ENCODE data around the gene ZBTB8OS. TPM values are rescaled to one million over a fixed set of nuclear protein-coding genes. Genes with fewer than 3 reads are reported as not detected.
"Not testable (repeated sequence)": the region's sequence is repeated elsewhere in the genome, so short reads cannot be mapped to it uniquely, and the experiment has no call there.

ZBTB8OS gene
- total RNA-seq, 1 experiment from 2014 or later = 52.5 TPM

- Histone ChIP-seq H3K36me3 (ENCODE audit: control insufficient read depth, insufficient read depth, low read length) (no peaks in the 10 kb centered on the region), H3K27me3 (replicated peaks; ENCODE audit: control insufficient read depth, insufficient read depth, low read length) (no peaks in the 10 kb centered on the region), H3K9me3 (no peaks in the 10 kb centered on the region), H3K4me1 (no peaks in the 10 kb centered on the region), H3K4me3 (ENCODE audit: low read depth, low read length) (no peak overlapping the region)
- TF ChIP-seq CTCF (IDR thresholded peaks at IDR 0.05; ENCODE audit: insufficient read depth in 1 of 2, low read depth in 1 of 2, low read length in 1 of 2, severe bottlenecking in 1 of 2, unreplicated experiment in 1 of 2) = no peak
- ChIA-PET POLR2A (no interaction called here), CTCF (no interaction called here)
- Mint-ChIP-seq H3K4me1 (ENCODE audit: low read depth, unreplicated experiment) (peaks cover 6% of the 10 kb centered on the region), H3K27ac (ENCODE audit: unreplicated experiment) (no peak overlapping the region), H3K36me3 (ENCODE audit: insufficient read depth, unreplicated experiment) (peaks cover 51% of the 10 kb centered on the region), H3K27me3 (ENCODE audit: insufficient read depth, unreplicated experiment) (no peaks in the 10 kb centered on the region), H3K4me3 (ENCODE audit: unreplicated experiment) (no peak overlapping the region), H3K9me3 (ENCODE audit: unreplicated experiment) (no peaks in the 10 kb centered on the region)
- no peak for DNase-seq
- BruUV-seq (replicated peaks) = no TSS peak
- intact Hi-C loops (cut with micrococcal nuclease; ENCODE audit: unreplicated experiment) = no loop called here
Measured at GRCh38 chr1:32681999-32682398, 31.6 kb upstream of the ZBTB8OS start.

DNA sequence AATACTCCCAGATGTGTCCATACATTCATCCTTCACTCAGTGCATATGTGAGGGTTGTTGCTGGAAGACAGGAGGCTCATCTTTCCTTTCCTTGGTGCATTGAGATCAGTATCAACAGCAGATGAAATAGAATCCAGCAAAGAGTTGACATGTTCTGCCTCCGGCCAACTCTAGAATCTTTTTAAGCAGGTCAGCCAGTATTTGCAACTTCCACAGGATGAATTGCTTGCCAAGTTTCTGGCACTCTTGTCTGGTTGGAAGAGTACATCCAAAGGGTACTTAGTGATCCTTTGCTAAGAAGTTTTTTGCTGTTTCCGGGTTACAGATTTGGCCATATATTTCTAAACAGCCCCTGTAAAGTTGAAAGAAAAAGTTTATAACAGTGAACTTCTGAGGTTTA lies 31.2 kb upstream of the ZBTB8OS start:
- intact Hi-C loops (cut with micrococcal nuclease; ENCODE audit: unreplicated experiment) = no loop called here
- H3K27me3 Mint-ChIP-seq (ENCODE audit: insufficient read depth, unreplicated experiment) = no peaks in the 10 kb centered on the region
- Histone ChIP-seq H3K4me1 (no peaks in the 10 kb centered on the region), H3K27me3 (replicated peaks; ENCODE audit: control insufficient read depth, insufficient read depth, low read length) (no peaks in the 10 kb centered on the region), H3K9me3 (no peaks in the 10 kb centered on the region), H3K36me3 (ENCODE audit: control insufficient read depth, insufficient read depth, low read length) (no peaks in the 10 kb centered on the region), H3K4me3 (ENCODE audit: low read depth, low read length) (no peak overlapping the region)
- BruUV-seq (replicated peaks) = no TSS peak
- no peak overlapping the region for H3K4me3 Mint-ChIP-seq (ENCODE audit: unreplicated experiment)
- POLR2A ChIA-PET = no interaction called here
- H3K4me1 Mint-ChIP-seq (ENCODE audit: low read depth, unreplicated experiment) = peaks cover 5% of the 10 kb centered on the region
- H3K9me3 Mint-ChIP-seq (ENCODE audit: unreplicated experiment) = no peaks in the 10 kb centered on the region
- CTCF ChIA-PET = no interaction called here
- TF ChIP-seq CTCF (IDR thresholded peaks at IDR 0.05; ENCODE audit: insufficient read depth in 1 of 2, low read depth in 1 of 2, low read length in 1 of 2, severe bottlenecking in 1 of 2, unreplicated experiment in 1 of 2) = no peak
- no peak overlapping the region for H3K27ac Mint-ChIP-seq (ENCODE audit: unreplicated experiment)
- DNase-seq = no peak
- peaks cover 48% of the 10 kb centered on the region for H3K36me3 Mint-ChIP-seq (ENCODE audit: insufficient read depth, unreplicated experiment)

DNA sequence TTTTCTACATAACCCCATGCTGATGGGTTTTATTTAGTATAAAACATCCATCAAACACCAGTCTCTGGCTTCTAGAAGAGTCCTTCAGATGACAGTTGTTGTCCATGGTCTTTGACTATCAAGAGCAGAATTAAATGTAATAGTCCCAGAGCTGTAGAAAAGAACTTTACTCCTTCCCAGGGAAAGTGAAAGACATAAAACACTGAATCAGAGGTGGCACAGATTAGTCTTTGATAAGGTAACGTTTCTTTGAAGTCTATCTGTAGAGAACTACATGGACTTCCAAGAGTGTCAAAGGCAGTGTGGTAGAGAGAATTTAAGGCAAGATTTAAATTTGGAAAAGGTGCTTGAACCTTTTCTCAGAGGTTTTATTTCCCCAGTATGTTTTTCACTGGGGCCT lies 30.3 kb upstream of the ZBTB8OS start:
- intact Hi-C loops (cut with micrococcal nuclease; ENCODE audit: unreplicated experiment) = no loop called here
- ChIA-PET POLR2A (no interaction called here), CTCF (no interaction called here)
- no TSS peak for BruUV-seq (replicated peaks)
- Histone ChIP-seq H3K36me3 (ENCODE audit: control insufficient read depth, insufficient read depth, low read length) (no peaks in the 10 kb centered on the region; the same call in 1 of the 2 replicates), H3K27me3 (replicated peaks; ENCODE audit: control insufficient read depth, insufficient read depth, low read length) (no peaks in the 10 kb centered on the region), H3K9me3 (no peaks in the 10 kb centered on the region), H3K4me3 (ENCODE audit: low read depth, low read length) (no peak overlapping the region), H3K4me1 (no peaks in the 10 kb centered on the region)
- Mint-ChIP-seq H3K9me3 (ENCODE audit: unreplicated experiment) (no peaks in the 10 kb centered on the region), H3K27ac (ENCODE audit: unreplicated experiment) (no peak overlapping the region), H3K4me3 (ENCODE audit: unreplicated experiment) (no peak overlapping the region), H3K36me3 (ENCODE audit: insufficient read depth, unreplicated experiment) (peaks cover 49% of the 10 kb centered on the region), H3K4me1 (ENCODE audit: low read depth, unreplicated experiment) (no peaks in the 10 kb centered on the region), H3K27me3 (ENCODE audit: insufficient read depth, unreplicated experiment) (no peaks in the 10 kb centered on the region)
- no peak for DNase-seq
- TF ChIP-seq CTCF (IDR thresholded peaks at IDR 0.05; ENCODE audit: insufficient read depth in 1 of 2, low read depth in 1 of 2, low read length in 1 of 2, severe bottlenecking in 1 of 2, unreplicated experiment in 1 of 2) = no peak

GRCh38 chr1:32679993-32680392 lies 29.6 kb upstream of the ZBTB8OS start:
- H3K27me3 Mint-ChIP-seq (ENCODE audit: insufficient read depth, unreplicated experiment); DNase-seq; H3K4me1 Mint-ChIP-seq (ENCODE audit: low read depth, unreplicated experiment); H3K27ac Mint-ChIP-seq (ENCODE audit: unreplicated experiment); H3K36me3 ChIP-seq (ENCODE audit: control insufficient read depth, insufficient read depth, low read length); H3K4me3 Mint-ChIP-seq (ENCODE audit: unreplicated experiment); CTCF ChIA-PET; H3K9me3 ChIP-seq; intact Hi-C loops (cut with micrococcal nuclease; ENCODE audit: unreplicated experiment); POLR2A ChIA-PET; H3K27me3 ChIP-seq (replicated peaks; ENCODE audit: control insufficient read depth, insufficient read depth, low read length); H3K4me3 ChIP-seq (ENCODE audit: low read depth, low read length); H3K4me1 ChIP-seq; H3K9me3 Mint-ChIP-seq (ENCODE audit: unreplicated experiment): not testable (repeated sequence)
- TSS peak; percentile 47 for BruUV-seq (replicated peaks)
- H3K36me3 Mint-ChIP-seq (ENCODE audit: insufficient read depth, unreplicated experiment) = peaks cover 55% of the 10 kb centered on the region

All from Caco-2 (cell line).